Thyroid gland (tissue), 4 donors: ENCODE data around the gene AAK1. TPM values are rescaled to one million over a fixed set of nuclear protein-coding genes. Genes with fewer than 3 reads are reported as not detected.

ENCODE experiments used
- DNase-seq, 2 donors: peaks; one replicate each; pipeline ENCODE4 v3.0.0-alpha.2; 2019
- H3K27ac ChIP-seq, 3 donors: fragments of 200-600 bp; sonication (generic); 1 replicate in 2 of 3; 2 replicates in 1 of 3; pipeline ENCODE4 v1.5.1; 2016 to 2019; ENCODE audit warnings: mild to moderate bottlenecking in 1 of 3, moderate library complexity in 1 of 3
- H3K27me3 ChIP-seq: fragments of 200-600 bp; sonication (generic); one replicate; pipeline ENCODE4 v1.5.1; 2019
- H3K36me3 ChIP-seq, 2 donors: fragments of 200-600 bp; sonication (generic); one replicate each; pipeline ENCODE4 v1.5.1; 2016 to 2019
- H3K4me1 ChIP-seq, 2 donors: fragments of 200-600 bp; sonication (generic); one replicate each; pipeline ENCODE4 v1.5.1; 2017 to 2019
- H3K4me3 ChIP-seq, 3 donors: fragments of 200-600 bp; sonication (generic); replicated peaks in 1 of 3; 1 replicate in 2 of 3; 2 replicates in 1 of 3; pipeline ENCODE4 v1.5.1; 2016; ENCODE audit warnings: mild to moderate bottlenecking in 1 of 3
- H3K9me3 ChIP-seq: fragments of 200-600 bp; sonication (generic); one replicate; pipeline ENCODE4 v1.5.1; 2017
- POLR2A ChIP-seq, 2 donors: fragments of 450-650 bp; IDR thresholded peaks; one replicate each; pipeline ENCODE4 v1.6.1; 2017; ENCODE audit warnings: antibody characterized with exemption in 2 of 2, mild to moderate bottlenecking in 2 of 2, moderate library complexity in 1 of 2
- WGBS, 2 donors: methylation state at CpG; one replicate each; pipeline ENCODE4 v1.1.5; 2017; 5-methylcytosine and 5-hydroxymethylcytosine counted together
- intact Hi-C: fragments of 100-400 bp; cut with DNase I; formaldehyde crosslinking; loops from one replicate; pipeline ENCODE4 v1.15.1; 2023
- total RNA-seq, 4 donors: library from RNA; depleted of rRNA; stranded (reverse); fragments of >200 nt; gene quantifications; one replicate each; pipeline ENCODE4 v1.2.3, GENCODE V29; 2016
- TF ChIP-seq, protein P1 (sequence below), 6 experiments: fragments of 200-600 bp in 3 of 6; fragments of 450-650 bp in 3 of 6; sonication (generic) in 3 of 6; IDR thresholded peaks; one replicate each; pipeline ENCODE4 v1.5.1; 2016 to 2019; ENCODE audit warnings: antibody characterized with exemption in 6 of 6, mild to moderate bottlenecking in 2 of 6, inconsistent platforms in 1 of 6, moderate library complexity in 1 of 6

The AAK1 gene
- total RNA-seq, 4 donors from 2014 or later = 82.0 to 174 (median 144) TPM

DNA sequence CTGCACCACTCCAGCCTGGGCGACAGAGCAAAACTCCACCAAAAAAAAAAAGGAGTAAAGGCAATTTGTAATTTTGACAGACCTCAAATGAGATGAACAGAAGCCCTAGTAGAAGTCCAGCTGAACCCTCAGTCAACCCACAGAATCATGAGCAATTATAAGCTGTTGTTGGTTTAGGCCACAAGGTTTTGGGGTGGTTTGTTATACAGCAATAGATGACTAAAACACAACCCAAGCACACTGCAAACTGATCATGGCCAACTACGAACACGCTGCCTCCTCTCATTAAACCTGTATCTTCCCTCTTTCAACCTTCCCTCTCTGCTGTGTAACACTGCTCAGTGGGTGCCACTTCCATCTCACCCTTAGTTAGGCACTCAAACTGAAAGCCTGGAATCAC is 22.1 kb downstream of the AAK1 start:
- 82 to 100% methylated on average over 3 of the region's 3 CpGs for WGBS, 2 donors
- intact Hi-C loops = no loop called here
- H3K4me1 ChIP-seq = peaks cover 54 to 81% of the 10 kb centered on the region in 2 donors
- no peaks in the 10 kb centered on the region for H3K27me3 ChIP-seq
- TF ChIP-seq POLR2A (IDR thresholded peaks at IDR 0.05) = no peak
- TF ChIP-seq, protein P1, sequence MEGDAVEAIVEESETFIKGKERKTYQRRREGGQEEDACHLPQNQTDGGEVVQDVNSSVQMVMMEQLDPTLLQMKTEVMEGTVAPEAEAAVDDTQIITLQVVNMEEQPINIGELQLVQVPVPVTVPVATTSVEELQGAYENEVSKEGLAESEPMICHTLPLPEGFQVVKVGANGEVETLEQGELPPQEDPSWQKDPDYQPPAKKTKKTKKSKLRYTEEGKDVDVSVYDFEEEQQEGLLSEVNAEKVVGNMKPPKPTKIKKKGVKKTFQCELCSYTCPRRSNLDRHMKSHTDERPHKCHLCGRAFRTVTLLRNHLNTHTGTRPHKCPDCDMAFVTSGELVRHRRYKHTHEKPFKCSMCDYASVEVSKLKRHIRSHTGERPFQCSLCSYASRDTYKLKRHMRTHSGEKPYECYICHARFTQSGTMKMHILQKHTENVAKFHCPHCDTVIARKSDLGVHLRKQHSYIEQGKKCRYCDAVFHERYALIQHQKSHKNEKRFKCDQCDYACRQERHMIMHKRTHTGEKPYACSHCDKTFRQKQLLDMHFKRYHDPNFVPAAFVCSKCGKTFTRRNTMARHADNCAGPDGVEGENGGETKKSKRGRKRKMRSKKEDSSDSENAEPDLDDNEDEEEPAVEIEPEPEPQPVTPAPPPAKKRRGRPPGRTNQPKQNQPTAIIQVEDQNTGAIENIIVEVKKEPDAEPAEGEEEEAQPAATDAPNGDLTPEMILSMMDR (IDR thresholded peaks at IDR 0.05) = no peak
- H3K27ac ChIP-seq = no peak overlapping the region
- no peak overlapping the region for H3K4me3 ChIP-seq
- no peaks in the 10 kb centered on the region for H3K36me3 ChIP-seq
- DNase-seq = no peak
- H3K9me3 ChIP-seq = no peaks in the 10 kb centered on the region

DNA sequence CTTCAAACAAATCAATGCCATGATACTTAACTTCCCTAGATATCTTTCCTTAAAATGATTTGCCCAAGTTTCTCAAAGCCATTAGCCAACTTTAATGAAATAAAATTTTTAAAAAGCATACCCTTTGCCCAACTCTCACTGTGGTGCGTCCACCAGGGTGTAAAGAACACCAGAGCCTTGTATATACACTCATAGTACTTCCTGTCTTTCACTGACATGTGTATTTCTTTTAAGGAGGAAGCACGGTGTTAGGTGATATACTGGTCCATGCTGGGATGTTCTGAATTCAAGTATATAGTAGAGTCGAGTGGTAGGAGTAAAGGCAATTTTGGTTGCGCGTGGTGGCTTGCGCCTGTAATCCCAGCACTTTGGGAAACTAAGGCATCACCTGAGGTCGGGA is 22.7 kb downstream of the AAK1 start:
- WGBS, 2 donors = 96% methylated on average over 7 of the region's 7 CpGs
- H3K27ac ChIP-seq = no peak overlapping the region
- no peak for TF ChIP-seq POLR2A (IDR thresholded peaks at IDR 0.05)
- TF ChIP-seq, protein P1 (IDR thresholded peaks at IDR 0.05) = no peak
- H3K4me3 ChIP-seq = no peak overlapping the region
- no peaks in the 10 kb centered on the region for H3K9me3 ChIP-seq
- intact Hi-C loops = no loop called here
- peaks cover 60 to 85% of the 10 kb centered on the region in 2 donors for H3K4me1 ChIP-seq
- DNase-seq = no peak
- no peaks in the 10 kb centered on the region for H3K27me3 ChIP-seq
- H3K36me3 ChIP-seq = no peaks in the 10 kb centered on the region

DNA sequence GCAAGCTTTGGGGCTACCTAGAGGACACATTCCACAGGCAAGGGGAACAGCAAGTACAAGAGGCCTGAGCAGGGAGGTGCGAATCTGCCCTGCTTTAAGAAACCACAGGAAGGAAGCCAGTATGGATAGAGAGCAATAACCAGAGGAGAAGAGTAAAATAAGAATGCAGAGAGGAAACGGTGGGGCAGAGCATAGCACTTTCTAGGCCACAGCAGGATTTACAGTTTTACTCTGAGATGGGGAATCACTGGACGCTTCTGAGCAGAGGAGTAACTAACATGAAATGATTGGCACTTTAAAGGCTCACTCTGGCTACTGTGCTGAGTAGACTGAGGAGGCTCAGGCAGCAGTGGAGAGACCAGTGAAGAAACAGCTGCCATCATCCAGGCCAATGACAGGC is 23.8 kb downstream of the AAK1 start:
- H3K27me3 ChIP-seq = no peaks in the 10 kb centered on the region
- H3K4me1 ChIP-seq = peaks cover 60 to 86% of the 10 kb centered on the region in 2 donors
- no peaks in the 10 kb centered on the region for H3K9me3 ChIP-seq
- H3K4me3 ChIP-seq = no peak overlapping the region
- DNase-seq = peak; percentile 35 to 53
- peak overlapping the region in 2 of 3 donors; percentile 43 to 44 for H3K27ac ChIP-seq
- intact Hi-C loops = no loop called here
- no peaks in the 10 kb centered on the region for H3K36me3 ChIP-seq
- 32 to 37% methylated on average over 3 of the region's 3 CpGs for WGBS, 2 donors
- TF ChIP-seq, protein P1 (IDR thresholded peaks at IDR 0.05) = no peak
- TF ChIP-seq POLR2A (IDR thresholded peaks at IDR 0.05) = no peak

DNA sequence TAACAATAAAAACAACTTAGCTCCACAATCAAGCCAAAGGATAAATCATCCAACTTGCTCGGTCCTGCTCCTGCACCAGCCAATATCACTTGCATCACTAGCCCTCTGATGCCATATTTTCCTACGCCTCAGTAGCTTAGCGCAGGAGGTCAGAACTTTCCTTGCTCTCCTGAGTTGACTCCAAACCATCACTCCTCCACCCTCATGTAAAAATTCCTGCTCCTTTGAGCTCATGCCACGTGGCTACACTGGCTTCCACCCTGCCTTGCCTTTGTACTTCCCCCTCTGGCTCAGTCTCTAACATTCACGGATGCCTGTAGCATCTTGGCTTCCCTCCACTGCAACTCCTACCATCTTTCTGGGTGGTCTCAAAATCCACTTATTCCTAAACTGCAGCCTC is 25.2 kb downstream of the AAK1 start:
- intact Hi-C loops = no loop called here
- peak overlapping the region in 1 of 3 donors; percentile 44 for H3K27ac ChIP-seq
- no peak for TF ChIP-seq POLR2A (IDR thresholded peaks at IDR 0.05)
- TF ChIP-seq, protein P1 (IDR thresholded peaks at IDR 0.05) = no peak
- H3K4me1 ChIP-seq = peaks cover 57 to 81% of the 10 kb centered on the region in 2 donors
- WGBS, 2 donors = 65 to 70% methylated on average over 5 of the region's 5 CpGs
- no peaks in the 10 kb centered on the region for H3K27me3 ChIP-seq
- no peaks in the 10 kb centered on the region for H3K36me3 ChIP-seq
- H3K4me3 ChIP-seq = no peak overlapping the region
- no peaks in the 10 kb centered on the region for H3K9me3 ChIP-seq
- DNase-seq = no peak

DNA sequence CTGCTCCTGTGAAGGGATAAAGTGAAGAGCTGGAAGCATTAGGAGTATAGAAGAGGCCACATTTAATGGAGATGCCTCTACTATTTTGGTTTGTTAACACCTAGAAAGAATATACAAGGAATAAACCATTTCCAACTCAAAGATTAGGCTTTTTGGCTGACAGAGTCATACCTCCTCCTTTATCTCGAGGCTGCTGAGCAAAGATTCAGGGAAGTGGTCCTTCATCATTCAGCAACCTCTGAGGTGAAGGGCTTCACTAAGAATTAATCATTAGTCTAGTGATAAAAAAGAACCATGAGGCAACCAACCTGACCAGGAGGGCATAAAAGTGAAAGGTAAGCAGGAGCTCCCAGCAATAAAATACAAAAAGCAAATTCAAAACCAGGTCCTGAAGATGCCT is 25.8 kb downstream of the AAK1 start:
- TF ChIP-seq POLR2A (IDR thresholded peaks at IDR 0.05) = no peak
- TF ChIP-seq, protein P1 (IDR thresholded peaks at IDR 0.05) = no peak
- Histone ChIP-seq H3K36me3 (no peaks in the 10 kb centered on the region), H3K27ac (no peak overlapping the region), H3K27me3 (no peaks in the 10 kb centered on the region), H3K9me3 (no peaks in the 10 kb centered on the region), H3K4me3 (no peak overlapping the region), H3K4me1 (peaks cover 57 to 79% of the 10 kb centered on the region in 2 donors)
- 65 to 85% methylated on average over 1 of the region's 1 CpG for WGBS, 2 donors
- intact Hi-C loops = no loop called here
- DNase-seq = no peak
